OCI-M1 (cell line): ENCODE measurements around the gene NECAB3.

Experiments used
- DNase-seq: peaks from one replicate; lab custom pipeline; 2025; lab: John Stamatoyannopoulos, UW

The NECAB3 gene

DNA sequence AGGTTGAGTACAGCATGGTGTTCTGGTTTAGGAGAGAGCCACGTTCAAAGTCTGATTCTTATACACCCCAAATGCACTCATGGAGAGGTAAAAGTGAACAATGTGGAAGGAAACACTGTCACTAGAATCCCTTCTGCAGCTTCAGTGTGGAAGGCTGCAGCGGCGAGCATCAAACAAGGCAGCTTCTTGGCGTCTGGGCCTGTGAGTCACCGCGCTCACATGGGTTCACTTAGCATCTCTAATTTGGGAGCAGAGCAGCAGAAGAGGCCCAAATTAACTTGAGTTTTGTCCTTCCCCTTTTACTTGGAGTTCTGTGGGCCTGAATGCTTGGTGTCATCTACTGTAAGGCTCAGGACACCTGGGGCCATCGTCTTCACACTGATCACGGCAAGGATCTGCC lies 22.9 kb upstream of the NECAB3 start:
- no peak for DNase-seq

DNA sequence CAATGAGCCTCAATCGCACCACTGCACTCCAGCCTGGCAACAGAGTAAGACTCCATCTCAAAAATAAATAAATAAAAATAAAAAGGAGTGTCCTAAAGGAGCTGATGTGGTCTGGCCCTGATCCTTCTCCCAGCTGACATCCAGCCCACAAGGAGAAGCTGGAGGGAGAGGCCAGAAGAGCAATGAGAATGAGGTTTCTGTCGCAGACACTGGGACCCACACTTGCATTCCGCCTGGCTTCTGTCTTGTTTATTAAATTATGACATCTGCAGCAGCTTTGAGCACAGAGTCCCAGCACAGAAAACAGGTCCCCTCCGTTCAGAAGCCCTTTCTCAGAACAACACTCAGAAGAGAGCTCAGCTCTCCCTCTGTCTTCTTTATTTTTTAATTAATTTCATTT lies 22.2 kb upstream of the NECAB3 start:
- DNase-seq, result no peak

DNA sequence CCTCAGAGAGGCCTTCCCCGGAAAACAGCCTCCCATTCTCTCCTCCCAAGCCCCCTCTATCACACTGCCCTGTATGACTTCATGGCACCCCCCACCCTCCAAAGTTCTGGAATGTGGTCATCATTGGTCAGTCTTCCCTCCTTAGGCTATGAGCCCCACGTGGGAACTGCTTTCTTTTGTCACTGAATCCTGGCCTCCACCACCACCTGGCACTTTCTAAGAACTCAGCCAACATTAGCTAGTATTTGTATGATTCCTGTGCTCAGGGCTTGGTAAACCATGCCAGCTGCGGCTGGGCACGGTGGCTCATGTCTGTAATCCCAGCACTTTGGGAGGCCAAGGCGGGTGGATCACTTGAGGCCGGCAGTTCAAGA lies 20.4 kb upstream of the NECAB3 start:
- DNase-seq, result no peak

DNA sequence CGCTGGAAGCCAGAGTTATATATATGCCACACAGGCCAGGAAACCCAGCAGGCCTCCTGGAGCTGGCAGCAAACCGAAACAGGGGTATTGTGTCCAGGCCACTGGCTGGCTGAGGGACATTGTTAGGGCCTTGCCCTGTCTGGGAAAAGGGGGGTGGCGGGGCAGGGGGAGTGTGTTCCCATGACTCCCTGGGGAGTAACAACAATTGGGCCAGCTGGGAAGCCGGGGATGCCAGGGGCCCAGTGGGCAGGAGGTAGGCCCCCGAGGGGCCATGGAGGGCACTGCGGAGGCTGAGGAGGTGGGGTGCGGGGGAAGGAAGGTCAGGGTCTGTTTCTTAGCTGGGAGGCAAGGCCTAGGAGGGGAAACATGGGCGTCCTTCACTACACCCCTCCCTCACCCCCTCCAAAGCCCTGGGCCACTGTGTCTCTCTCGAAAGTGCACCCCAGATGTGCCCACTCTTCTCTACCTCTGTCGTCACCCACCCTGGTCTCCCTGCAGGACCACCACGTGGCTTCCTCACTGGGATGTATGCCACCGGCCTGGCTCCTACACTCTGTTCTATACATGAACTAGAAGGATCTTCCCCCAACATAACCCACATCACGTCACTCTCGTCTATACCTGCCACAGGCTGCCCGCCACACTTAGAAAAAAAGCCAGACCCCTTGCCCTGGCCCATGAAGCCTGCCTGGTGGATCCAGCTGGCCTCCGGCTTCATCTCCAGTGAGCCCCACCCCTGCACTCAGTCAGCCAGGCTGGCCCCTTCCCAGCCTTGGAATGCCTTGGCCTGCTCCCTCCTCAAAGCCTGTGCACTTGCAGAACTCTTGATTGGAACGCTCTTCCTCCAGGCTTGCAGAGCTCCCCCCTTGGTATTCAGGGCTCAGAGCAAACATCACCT lies 19.8 kb upstream of the NECAB3 start:
- DNase-seq, result no peak

DNA sequence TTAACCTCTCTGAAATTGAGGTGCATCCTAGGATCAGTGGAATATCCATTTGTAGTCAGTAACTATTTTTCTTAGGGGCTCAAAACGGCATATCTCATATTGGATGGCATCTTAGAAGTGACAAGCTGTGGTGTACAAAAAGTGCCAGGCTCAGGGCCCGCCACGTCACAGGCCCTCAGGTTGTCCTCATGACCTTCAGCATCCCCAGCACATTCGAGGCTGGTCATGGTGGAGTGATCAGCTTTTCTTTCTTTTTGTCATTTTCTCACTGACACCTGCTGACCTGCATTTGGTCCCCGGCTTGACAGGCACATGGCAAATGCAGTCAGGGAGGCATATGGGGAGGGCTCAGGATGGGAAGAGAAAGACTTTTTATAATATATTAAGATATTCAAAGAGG lies 19.1 kb upstream of the NECAB3 start:
- no peak for DNase-seq

- peak; percentile 97 for DNase-seq
Measured at GRCh38 chr20:33689973-33690372, 15.7 kb upstream of the NECAB3 start.

- DNase-seq, result no peak
Measured at GRCh38 chr20:33689493-33689892, 15.3 kb upstream of the NECAB3 start.

DNA sequence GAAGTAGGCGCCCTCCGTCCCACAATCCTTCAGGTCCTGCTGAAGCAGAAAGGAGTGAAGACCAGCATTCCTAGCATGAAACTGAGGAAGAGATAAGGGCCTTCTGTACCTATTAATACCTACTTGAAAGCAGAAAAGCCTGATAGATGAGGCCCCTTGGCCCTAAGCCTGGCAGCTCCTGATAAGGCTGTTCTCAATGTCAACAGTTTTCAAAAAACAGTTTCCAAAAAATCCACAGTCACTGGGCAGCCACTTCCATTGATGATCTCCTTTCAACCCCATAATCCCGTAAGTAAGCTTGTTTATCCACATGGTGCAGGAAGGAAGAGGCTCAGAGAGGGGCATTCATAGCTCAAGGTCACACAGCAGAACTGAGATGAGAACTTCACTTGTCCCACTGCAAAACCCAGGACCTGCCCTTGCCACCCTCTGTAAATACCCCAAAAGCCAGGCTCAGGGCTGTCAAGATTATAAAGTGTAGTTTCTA lies 14.8 kb upstream of the NECAB3 start:
- peak; percentile 71 for DNase-seq

DNA sequence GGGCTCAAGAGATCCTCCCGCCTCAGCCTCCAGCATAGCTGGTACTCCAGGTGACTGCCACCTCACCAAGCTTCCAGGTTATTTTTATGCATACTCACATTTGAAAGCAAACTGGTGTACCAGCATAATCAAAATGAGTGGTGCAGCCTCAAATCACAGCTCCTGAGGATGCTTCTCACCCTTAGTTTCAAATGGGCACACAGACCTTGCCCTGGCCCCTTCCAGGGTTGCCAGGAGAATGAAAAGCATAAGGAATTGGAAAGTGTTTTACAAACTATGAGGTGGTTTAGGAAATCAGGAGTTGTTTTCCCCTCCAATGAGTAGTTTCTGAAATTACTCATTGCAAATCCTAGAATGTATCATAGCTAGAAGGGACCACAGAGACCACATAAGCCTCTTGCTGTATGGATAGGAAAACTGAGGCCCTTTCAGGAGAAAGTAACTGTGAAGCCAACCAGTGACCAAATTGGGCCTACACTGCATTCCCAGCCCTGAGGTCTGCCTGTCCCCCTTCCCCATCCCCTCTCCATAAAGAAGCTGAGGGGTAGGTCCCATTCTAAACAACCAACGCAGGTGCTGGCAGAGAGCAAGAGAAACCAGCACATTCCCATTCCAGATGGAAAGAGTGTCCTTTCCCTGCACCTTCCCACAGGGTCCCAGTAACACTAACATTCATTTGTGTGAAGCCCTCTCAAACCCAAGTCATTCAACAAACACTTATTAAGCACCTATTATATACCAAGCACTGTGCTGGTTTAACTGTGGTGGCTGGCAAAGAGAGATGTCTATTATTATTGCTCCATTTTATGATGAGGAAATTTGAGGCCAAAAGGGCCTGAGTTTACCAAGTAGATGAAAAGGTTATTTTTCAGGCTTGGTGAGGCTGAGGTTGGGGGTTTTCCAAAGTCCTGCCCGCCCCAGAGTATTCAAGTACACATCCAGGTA lies 14.0 kb upstream of the NECAB3 start:
- no peak for DNase-seq

- peak; percentile 65 for DNase-seq
Measured at GRCh38 chr20:33687370-33687915, 13.2 kb upstream of the NECAB3 start.

- DNase-seq, result no peak
Measured at GRCh38 chr20:33686984-33687366, 12.7 kb upstream of the NECAB3 start.

- DNase-seq, result peak; percentile 97
Measured at GRCh38 chr20:33686100-33686983, 12.1 kb upstream of the NECAB3 start, which contains the start of gene E2F1. E2F1 (minus strand) TSS chr20:33686385; CDS start chr20:33686264, 121 bp downstream.

- peak; percentile 62 for DNase-seq
Measured at GRCh38 chr20:33685328-33686099, 11.3 kb upstream of the NECAB3 start.

DNA sequence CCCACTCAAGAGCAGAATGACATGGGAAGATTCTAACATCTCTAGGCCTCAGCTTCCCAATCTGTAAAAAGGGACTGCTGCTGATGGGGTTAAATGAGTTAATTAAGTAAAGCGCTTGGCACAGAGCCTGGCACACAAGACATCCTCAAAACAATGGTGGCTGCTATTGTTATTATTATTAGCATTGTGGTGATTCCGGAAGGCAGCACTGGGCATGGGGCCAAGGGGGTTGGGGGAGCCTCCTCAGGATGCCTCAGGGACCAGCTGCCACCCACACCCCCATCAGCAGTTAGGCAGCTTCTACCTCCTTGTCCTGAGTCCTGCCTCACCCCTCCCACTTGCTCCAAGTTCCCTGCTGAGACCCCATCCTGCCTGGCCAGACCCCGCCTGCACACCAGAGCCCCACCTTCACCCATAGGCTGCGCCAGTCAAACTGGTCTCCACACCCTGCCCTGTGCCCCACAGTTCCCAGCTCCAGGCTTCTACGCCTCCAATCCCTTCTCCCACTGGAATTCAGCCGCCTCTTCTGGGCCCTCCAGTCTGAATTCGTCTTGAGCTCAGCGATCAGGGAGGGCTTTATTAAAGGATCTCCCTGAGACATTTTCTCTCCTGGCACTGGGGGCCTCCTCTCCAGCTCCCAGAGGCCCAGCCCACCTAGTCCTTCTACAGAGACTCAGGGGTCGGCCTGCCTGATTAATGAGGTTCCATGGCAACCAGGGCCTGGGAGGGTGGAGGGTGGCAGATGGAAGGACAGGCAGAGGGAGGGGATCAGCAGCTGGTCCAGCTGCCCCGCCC lies 10.5 kb upstream of the NECAB3 start:
- no peak for DNase-seq

- no peak for DNase-seq
Measured at GRCh38 chr20:33681728-33682353, 7.6 kb upstream of the NECAB3 start.

GRCh38 chr20:33681288-33681687 lies 7.1 kb upstream of the NECAB3 start:
- no peak for DNase-seq

- DNase-seq, result no peak
Measured at GRCh38 chr20:33680686-33681085, 6.5 kb upstream of the NECAB3 start.

DNA sequence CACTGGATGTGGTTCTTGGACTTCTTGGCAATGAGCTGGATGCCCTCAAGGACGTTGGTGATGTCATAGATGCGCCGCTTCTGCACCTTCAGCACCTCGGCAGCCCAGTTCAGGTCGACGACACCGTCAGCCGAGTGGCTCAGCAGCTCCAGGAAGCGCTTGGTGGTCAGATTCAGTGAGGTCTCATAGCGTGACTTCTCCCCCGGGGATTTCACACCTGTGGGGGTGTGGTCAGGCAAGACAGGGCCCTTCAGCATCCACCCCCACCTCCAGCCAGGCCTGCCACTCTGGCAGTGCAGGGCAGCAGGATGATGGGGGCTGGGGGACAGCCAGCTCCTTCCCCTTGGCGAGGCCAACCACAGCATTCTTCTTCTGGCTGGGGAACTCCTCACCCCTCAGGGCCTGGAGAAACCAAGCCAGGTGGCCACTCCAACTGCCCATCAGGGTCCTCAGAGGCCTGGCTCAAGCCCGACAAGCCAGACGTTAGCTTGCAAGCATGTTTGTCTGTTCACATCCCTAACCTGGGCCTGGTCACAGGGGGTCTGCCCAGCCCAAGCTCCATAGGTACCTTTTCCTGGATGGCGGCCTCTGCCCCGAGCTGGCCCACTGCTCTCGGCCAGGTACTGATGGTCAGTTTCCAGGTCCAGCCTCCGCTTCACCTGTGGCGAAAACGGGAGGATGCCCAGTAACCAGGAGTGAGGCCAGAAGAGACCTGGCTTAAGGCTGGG lies 5.7 kb upstream of the NECAB3 start:
- DNase-seq, result no peak
